Endothelial cell of umbilical vein (primary cell): ENCODE data around the gene MAML2. TPM values are rescaled to one million over a fixed set of nuclear protein-coding genes. Genes with fewer than 3 reads are reported as not detected.

Experiments
- BruUV-seq: library from RNA; stranded (reverse); fragments of 400-500 nt; replicated peaks from 2 replicates; lab custom pipeline; 2021; lab: Mats Ljungman, UMichigan
- CTCF ChIA-PET: fragments of 300-600, 350-600 bp; sonication (Branson Sonifier 250); formaldehyde crosslinking; loops from one replicate; lab custom pipeline; 2021; ENCODE audit warnings: antibody characterized with exemption, inconsistent platforms; lab: Charles Lee
- POLR2A ChIA-PET: fragments of 300-600, 350-600 bp; sonication (Branson Sonifier 250); formaldehyde crosslinking; loops from one replicate; lab custom pipeline; 2021; ENCODE audit warnings: antibody characterized with exemption, inconsistent platforms; lab: Charles Lee
- DNase-seq: peaks from one replicate; pipeline ENCODE4 v3.0.0-alpha.2; 2011; ENCODE audit warnings: low read depth, low spot score
- FAIRE-seq: peaks from 2 replicates; lab custom pipeline; 2011; peaks lifted over from hg19 to GRCh38; lab: Jason Lieb, UNC
- H2AFZ ChIP-seq: 2 replicates; pipeline ENCODE4 v1.6.0; 2012; ENCODE audit warnings: low read depth, low read length, control low read depth, inconsistent platforms
- H3K27ac ChIP-seq: 2 replicates; pipeline ENCODE4 v1.5.1; 2011; ENCODE audit warnings: low read depth, mild to moderate bottlenecking, control low read depth, low read length, moderate library complexity; ENCODE audit not compliant: insufficient read depth
- H3K27me3 ChIP-seq, 2 experiments: 2 replicates each; pipeline versions ENCODE4 v1.6.0 to v1.6.1; 2011; ENCODE audit warnings: low read length in 2 of 2, mixed read lengths in 1 of 2; ENCODE audit not compliant: control insufficient read depth in 2 of 2, insufficient read depth in 2 of 2
- H3K36me3 ChIP-seq, 2 experiments: 2 replicates in 1 of 2; 3 replicates in 1 of 2; pipeline ENCODE4 v1.5.1; 2011; ENCODE audit warnings: low read length in 2 of 2, mild to moderate bottlenecking in 1 of 2, moderate library complexity in 1 of 2; ENCODE audit not compliant: control insufficient read depth in 2 of 2, insufficient read depth in 2 of 2; ENCODE audit errors: extremely low read depth in 1 of 2
- H3K4me1 ChIP-seq: 3 replicates; pipeline ENCODE4 v1.5.1; 2011; ENCODE audit warnings: mild to moderate bottlenecking, low read length; ENCODE audit not compliant: control insufficient read depth, insufficient read depth; ENCODE audit errors: extremely low read depth
- H3K4me2 ChIP-seq: 2 replicates; pipeline ENCODE4 v1.6.1; 2011; ENCODE audit warnings: low read length, control low read depth, mixed read lengths; ENCODE audit not compliant: insufficient read depth
- H3K4me3 ChIP-seq, 3 experiments: fragments of 200-600 bp in 1 of 3; sonication (generic), shearing (Covaris generic) in 1 of 3; replicated peaks in 1 of 3; 2 replicates each; pipeline ENCODE4 v1.5.1; 2011 to 2016; ENCODE audit warnings: control low read depth in 3 of 3, low read length in 3 of 3, mild to moderate bottlenecking in 2 of 3, inconsistent platforms in 1 of 3, low read depth in 1 of 3, moderate library complexity in 1 of 3; ENCODE audit not compliant: insufficient read depth in 1 of 3
- H3K79me2 ChIP-seq: 2 replicates; pipeline ENCODE4 v1.6.0; 2012; ENCODE audit warnings: low read length, inconsistent platforms; ENCODE audit not compliant: control insufficient read depth, insufficient read depth
- H3K9ac ChIP-seq: replicated peaks from 2 replicates; pipeline ENCODE3; 2011; ENCODE audit warnings: low read length, control low read depth; ENCODE audit not compliant: insufficient read depth; ENCODE audit errors: extremely low read depth
- H3K9me1 ChIP-seq: replicated peaks from 3 replicates; pipeline ENCODE4 v1.6.0; 2011; ENCODE audit warnings: mild to moderate bottlenecking, low read length; ENCODE audit not compliant: control insufficient read depth, insufficient read depth; ENCODE audit errors: extremely low read depth
- H3K9me3 ChIP-seq: replicated peaks from 2 replicates; pipeline ENCODE4 v1.5.1; 2012; ENCODE audit warnings: low read length, inconsistent platforms; ENCODE audit not compliant: control insufficient read depth, insufficient read depth
- H4K20me1 ChIP-seq: replicated peaks from 2 replicates; pipeline ENCODE3; 2011; ENCODE audit warnings: mild to moderate bottlenecking, low read length; ENCODE audit not compliant: control insufficient read depth, insufficient read depth; ENCODE audit errors: extremely low read depth
- EZH2 ChIP-seq: IDR thresholded peaks from 2 replicates; pipeline ENCODE4 v1.6.1; 2012; ENCODE audit warnings: borderline replicate concordance, low read depth, mild to moderate bottlenecking, moderate library complexity, low read length, inconsistent platforms; ENCODE audit not compliant: severe bottlenecking
- FOS ChIP-seq: IDR thresholded peaks from 2 replicates; pipeline ENCODE4 v1.6.1; 2011; ENCODE audit warnings: mild to moderate bottlenecking, low read length, moderate library complexity, borderline replicate concordance; ENCODE audit not compliant: insufficient read depth
- GATA2 ChIP-seq: IDR thresholded peaks from 2 replicates; pipeline ENCODE4 v1.7.0; 2011; ENCODE audit warnings: low read depth, mild to moderate bottlenecking, moderate library complexity, mixed read lengths, low read length; ENCODE audit not compliant: insufficient read length, insufficient read depth
- JUN ChIP-seq: IDR thresholded peaks from 2 replicates; pipeline ENCODE4 v1.6.1; 2011; ENCODE audit warnings: borderline replicate concordance, low read depth; ENCODE audit not compliant: insufficient read length, insufficient read depth
- MAX ChIP-seq: IDR thresholded peaks from 2 replicates; pipeline ENCODE4 v1.6.1; 2011; ENCODE audit not compliant: insufficient read depth, insufficient read length
- MYC ChIP-seq: IDR thresholded peaks from one replicate; pipeline ENCODE4 v1.6.1; 2011; ENCODE audit warnings: mild to moderate bottlenecking, low read depth, low read length
- POLR2A ChIP-seq: IDR thresholded peaks from 2 replicates; pipeline ENCODE4 v1.6.1; 2012; ENCODE audit warnings: low read depth, mild to moderate bottlenecking, control low read depth, low read length
- POLR2AphosphoS5 ChIP-seq: IDR thresholded peaks from 2 replicates; pipeline ENCODE4 v1.6.1; 2012; ENCODE audit warnings: low read depth, mild to moderate bottlenecking, control low read depth, low read length, moderate library complexity; ENCODE audit not compliant: insufficient read depth
- dilution Hi-C: fragments of 300-500 bp; cut with MboI; formaldehyde crosslinking; loops from one replicate; pipeline ENCODE4 v1.15.0; 2019; ENCODE audit warnings: low sequenced_read_pairs; ENCODE audit not compliant: extremely low pct_ligation_motif_present
- intact Hi-C: fragments of 100-400 bp; cut with micrococcal nuclease; formaldehyde crosslinking; loops from one replicate; pipeline ENCODE4 v1.10.0; 2022
- polyA plus RNA-seq, 4 experiments: library from polyadenylated mRNA; depleted of rRNA in 3 of 4; stranded (reverse) in 3 of 4; unstranded in 1 of 4; fragments of >200 nt; gene quantifications; 2 replicates each; pipeline versions ENCODE4 v1.2.1 to v1.2.3, GENCODE V29; 2011 to 2012; ENCODE audit warnings: missing spikeins in 1 of 4
- total RNA-seq: library from RNA; stranded (reverse); gene quantifications from 2 replicates; pipeline ENCODE4 v1.2.3, GENCODE V29; 2021
- TF ChIP-seq, protein P1 (sequence below), 2 donors: IDR thresholded peaks; 1 replicate in 1 of 2; 2 replicates in 1 of 2; pipeline ENCODE4 v1.5.1; 2011; ENCODE audit warnings: low read length in 2 of 2, mild to moderate bottlenecking in 2 of 2, moderate library complexity in 2 of 2, control low read depth in 1 of 2, inconsistent platforms in 1 of 2, low read depth in 1 of 2; ENCODE audit not compliant: insufficient read depth in 1 of 2; ENCODE audit errors: extremely low read depth in 1 of 2

The MAML2 gene
- total and polyA plus RNA-seq, 2 donors (not counting 3 experiments of a cell fraction or from before 2014, with no cell fraction given), result 12.4 to 16.8 TPM

GRCh38 chr11:96329419-96329818 is 13.6 kb downstream of the MAML2 start:
- Histone ChIP-seq H4K20me1 (no peaks in the 10 kb centered on the region), H3K9me3 (no peaks in the 10 kb centered on the region), H3K4me3 (no peak overlapping the region), H3K27me3 (no peaks in the 10 kb centered on the region), H3K27ac (no peak overlapping the region), H3K36me3 (no peaks in the 10 kb centered on the region), H3K79me2 (peaks cover 9% of the 10 kb centered on the region), H3K9me1 (no peaks in the 10 kb centered on the region), H3K4me1 (peaks cover 2% of the 10 kb centered on the region), H3K4me2 (no peak overlapping the region), H3K9ac (no peak overlapping the region), H2AFZ (no peak overlapping the region)
- FAIRE-seq (no peak), DNase-seq (no peak)
- CTCF ChIA-PET, result no interaction called here
- intact Hi-C loops, result no loop called here
- POLR2A ChIA-PET, result no interaction called here
- BruUV-seq, result no TSS peak
- dilution Hi-C loops, result no loop called here
- no peak for TF ChIP-seq FOS
- TF ChIP-seq JUN, result no peak
- TF ChIP-seq EZH2, result no peak
- TF ChIP-seq MYC, result no peak
- TF ChIP-seq, protein P1, sequence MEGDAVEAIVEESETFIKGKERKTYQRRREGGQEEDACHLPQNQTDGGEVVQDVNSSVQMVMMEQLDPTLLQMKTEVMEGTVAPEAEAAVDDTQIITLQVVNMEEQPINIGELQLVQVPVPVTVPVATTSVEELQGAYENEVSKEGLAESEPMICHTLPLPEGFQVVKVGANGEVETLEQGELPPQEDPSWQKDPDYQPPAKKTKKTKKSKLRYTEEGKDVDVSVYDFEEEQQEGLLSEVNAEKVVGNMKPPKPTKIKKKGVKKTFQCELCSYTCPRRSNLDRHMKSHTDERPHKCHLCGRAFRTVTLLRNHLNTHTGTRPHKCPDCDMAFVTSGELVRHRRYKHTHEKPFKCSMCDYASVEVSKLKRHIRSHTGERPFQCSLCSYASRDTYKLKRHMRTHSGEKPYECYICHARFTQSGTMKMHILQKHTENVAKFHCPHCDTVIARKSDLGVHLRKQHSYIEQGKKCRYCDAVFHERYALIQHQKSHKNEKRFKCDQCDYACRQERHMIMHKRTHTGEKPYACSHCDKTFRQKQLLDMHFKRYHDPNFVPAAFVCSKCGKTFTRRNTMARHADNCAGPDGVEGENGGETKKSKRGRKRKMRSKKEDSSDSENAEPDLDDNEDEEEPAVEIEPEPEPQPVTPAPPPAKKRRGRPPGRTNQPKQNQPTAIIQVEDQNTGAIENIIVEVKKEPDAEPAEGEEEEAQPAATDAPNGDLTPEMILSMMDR (IDR thresholded peaks at IDR 0.05; ENCODE audit: extremely low read depth in 1 of 2, insufficient read depth in 1 of 2, low read depth in 1 of 2, low read length in 2 of 2), result no peak
- no peak for TF ChIP-seq POLR2AphosphoS5
- TF ChIP-seq POLR2A, result no peak
- no peak for TF ChIP-seq MAX
- no peak for TF ChIP-seq GATA2
